22Rv1 (cell line): ENCODE data around the gene ENO4.

Experiments used
- H3K27ac ChIP-seq: fragments of 450-650 bp; 2 replicates; pipeline ENCODE4 v1.5.1; 2017
- ZFX ChIP-seq: fragments of 450-650 bp; IDR thresholded peaks from 2 replicates; pipeline ENCODE4 v1.6.1; 2017; ENCODE audit warnings: antibody characterized with exemption, borderline replicate concordance
- TF ChIP-seq, protein P1 (sequence below): fragments of 450-650 bp; IDR thresholded peaks from 2 replicates; pipeline ENCODE4 v1.5.1; 2017; ENCODE audit warnings: mild to moderate bottlenecking

Gene ENO4

GRCh38 chr10:116868722-116869121 is 19.4 kb downstream of the ENO4 start:
- H3K27ac ChIP-seq: no peak overlapping the region
- TF ChIP-seq, protein P1, sequence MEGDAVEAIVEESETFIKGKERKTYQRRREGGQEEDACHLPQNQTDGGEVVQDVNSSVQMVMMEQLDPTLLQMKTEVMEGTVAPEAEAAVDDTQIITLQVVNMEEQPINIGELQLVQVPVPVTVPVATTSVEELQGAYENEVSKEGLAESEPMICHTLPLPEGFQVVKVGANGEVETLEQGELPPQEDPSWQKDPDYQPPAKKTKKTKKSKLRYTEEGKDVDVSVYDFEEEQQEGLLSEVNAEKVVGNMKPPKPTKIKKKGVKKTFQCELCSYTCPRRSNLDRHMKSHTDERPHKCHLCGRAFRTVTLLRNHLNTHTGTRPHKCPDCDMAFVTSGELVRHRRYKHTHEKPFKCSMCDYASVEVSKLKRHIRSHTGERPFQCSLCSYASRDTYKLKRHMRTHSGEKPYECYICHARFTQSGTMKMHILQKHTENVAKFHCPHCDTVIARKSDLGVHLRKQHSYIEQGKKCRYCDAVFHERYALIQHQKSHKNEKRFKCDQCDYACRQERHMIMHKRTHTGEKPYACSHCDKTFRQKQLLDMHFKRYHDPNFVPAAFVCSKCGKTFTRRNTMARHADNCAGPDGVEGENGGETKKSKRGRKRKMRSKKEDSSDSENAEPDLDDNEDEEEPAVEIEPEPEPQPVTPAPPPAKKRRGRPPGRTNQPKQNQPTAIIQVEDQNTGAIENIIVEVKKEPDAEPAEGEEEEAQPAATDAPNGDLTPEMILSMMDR: no peak
- TF ChIP-seq ZFX: no peak

DNA sequence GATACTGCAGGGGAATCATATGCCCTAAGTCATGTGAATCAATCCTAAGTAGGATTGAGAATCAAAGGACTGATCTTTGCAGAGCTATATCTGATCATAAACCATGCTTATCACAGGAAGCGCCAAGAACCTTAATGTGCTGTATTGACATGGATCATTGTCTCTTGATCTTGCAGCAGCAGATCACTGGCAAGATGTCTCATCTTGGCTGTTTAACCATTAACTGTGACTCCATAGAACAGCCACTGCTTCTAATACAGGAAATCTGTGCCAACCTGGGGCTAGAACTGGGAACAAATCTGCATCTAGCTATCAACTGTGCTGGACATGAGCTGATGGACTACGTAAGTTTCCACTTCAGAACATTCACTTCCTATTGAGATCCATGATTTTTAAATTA is 21.6 kb downstream of the ENO4 start:
- H3K27ac ChIP-seq: no peak overlapping the region
- no peak for TF ChIP-seq ZFX
- TF ChIP-seq, protein P1: no peak

- TF ChIP-seq, protein P1: no peak
- no peak for TF ChIP-seq ZFX
- no peak overlapping the region for H3K27ac ChIP-seq
Observed at GRCh38 chr10:116873134-116873533, 23.8 kb downstream of the ENO4 start.

- TF ChIP-seq ZFX: no peak
- TF ChIP-seq, protein P1: no peak
- H3K27ac ChIP-seq: no peak overlapping the region
Observed at GRCh38 chr10:116875897-116876296, 26.6 kb downstream of the ENO4 start.

- H3K27ac ChIP-seq: no peak overlapping the region
- TF ChIP-seq, protein P1: no peak
- TF ChIP-seq ZFX: no peak
Observed at GRCh38 chr10:116877391-116877790, 28.1 kb downstream of the ENO4 start.

DNA sequence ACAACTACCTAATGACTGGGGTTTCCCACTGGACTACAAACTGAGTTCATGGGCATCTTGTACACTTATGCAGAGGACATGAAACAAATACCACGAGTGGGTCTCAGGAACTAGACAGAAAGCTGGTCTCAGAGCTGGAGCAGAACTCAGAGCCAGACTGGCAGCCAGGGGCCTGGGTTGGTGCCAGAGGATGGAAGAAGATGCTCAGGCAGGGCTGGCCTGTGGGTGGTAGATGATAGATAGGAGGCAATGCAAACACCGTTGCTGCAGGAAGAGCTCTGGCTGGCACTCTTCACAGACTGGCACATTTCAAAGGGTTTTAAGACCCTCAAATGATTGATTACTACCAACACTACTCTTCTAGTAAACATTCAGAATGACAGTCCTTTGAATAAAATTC is 28.8 kb downstream of the ENO4 start:
- TF ChIP-seq, protein P1: no peak
- no peak for TF ChIP-seq ZFX
- H3K27ac ChIP-seq: no peak overlapping the region

DNA sequence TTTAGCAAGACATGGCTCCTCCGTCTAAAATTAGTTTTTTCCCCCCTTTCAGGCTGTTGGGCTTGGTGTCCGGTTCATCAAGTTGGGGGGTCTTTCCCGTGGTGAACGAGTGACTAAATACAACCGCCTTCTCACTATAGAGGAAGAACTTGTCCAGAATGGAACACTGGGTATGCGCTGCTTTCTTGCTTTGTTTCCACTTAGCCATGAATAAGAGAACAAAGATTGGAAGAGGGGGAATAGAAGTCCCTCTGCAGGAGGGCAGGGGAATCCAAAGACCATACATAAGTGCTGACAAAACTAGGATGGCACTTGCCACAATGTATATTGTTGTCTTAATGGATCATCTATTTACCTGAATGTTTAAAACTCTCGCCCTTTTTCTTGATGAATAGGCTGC is 30.5 kb downstream of the ENO4 start:
- TF ChIP-seq ZFX: no peak
- TF ChIP-seq, protein P1: no peak
- no peak overlapping the region for H3K27ac ChIP-seq
